PC-9 (cell line): ENCODE results near the gene ZSWIM4. TPM values are rescaled to one million over a fixed set of nuclear protein-coding genes. Genes with fewer than 3 reads are reported as not detected.
A peak's percentile ranks its signal among the peaks of the same experiment; 100 is the strongest.

Experiments used
- BruUV-seq: library from RNA; stranded (reverse); fragments of 400-500 nt; replicated peaks from 2 replicates; lab custom pipeline; 2021; lab: Mats Ljungman, UMichigan
- CTCF ChIA-PET: fragments of 300-600 bp; sonication (Branson Sonifier 250); formaldehyde crosslinking; loops from one replicate; lab custom pipeline; 2022; ENCODE audit warnings: antibody characterized with exemption; lab: Charles Lee
- POLR2A ChIA-PET: fragments of 300-600 bp; sonication (Branson Sonifier 250); formaldehyde crosslinking; loops from one replicate; lab custom pipeline; 2022; ENCODE audit warnings: antibody characterized with exemption; ENCODE audit not compliant: unreplicated experiment; lab: Charles Lee
- DNase-seq, 2 experiments: peaks; one replicate each; pipeline versions ENCODE4 v3.0.0 to v3.0.0-alpha.2; 2015 to 2022; ENCODE audit warnings: mixed read lengths in 1 of 2
- H2AFZ ChIP-seq: fragments of 200-600 bp; sonication (generic); 2 replicates; pipeline ENCODE4 v1.8.1; 2017; ENCODE audit warnings: antibody characterized with exemption
- H3F3A ChIP-seq: fragments of 200-600 bp; sonication (generic); 2 replicates; pipeline ENCODE4 v1.8.1; 2017; ENCODE audit warnings: antibody characterized with exemption, mild to moderate bottlenecking, low read depth; ENCODE audit not compliant: insufficient read depth
- H3K27ac ChIP-seq: fragments of 200-600 bp; sonication (generic); 2 replicates; pipeline ENCODE4 v1.6.1; 2016; ENCODE audit warnings: mixed run types
- H3K27me3 ChIP-seq: fragments of 200-600 bp; sonication (generic); 2 replicates; pipeline ENCODE4 v1.6.1; 2016; ENCODE audit warnings: low read depth, mixed run types; ENCODE audit not compliant: insufficient read depth
- H3K36me3 ChIP-seq: fragments of 200-600 bp; sonication (generic); 2 replicates; pipeline ENCODE4 v1.6.1; 2016; ENCODE audit warnings: low read depth, mixed run types
- H3K4me1 ChIP-seq: fragments of 200-600 bp; sonication (generic); replicated peaks from 2 replicates; pipeline ENCODE4 v1.6.1; 2016; ENCODE audit warnings: mixed run types; ENCODE audit not compliant: insufficient read depth
- H3K4me2 ChIP-seq: fragments of 200-600 bp; sonication (generic); 2 replicates; pipeline ENCODE4 v1.6.1; 2017; ENCODE audit warnings: mixed run types
- H3K4me3 ChIP-seq: fragments of 200-600 bp; sonication (generic); 2 replicates; pipeline ENCODE4 v1.6.1; 2016; ENCODE audit warnings: mixed run types
- H3K79me2 ChIP-seq: fragments of 200-600 bp; sonication (generic); 2 replicates; pipeline ENCODE4 v1.6.1; 2017; ENCODE audit warnings: low read depth, mixed run types
- H3K9me2 ChIP-seq: fragments of 200-600 bp; sonication (generic); 2 replicates; pipeline ENCODE4 v1.8.1; 2017; ENCODE audit warnings: mild to moderate bottlenecking; ENCODE audit not compliant: insufficient read depth
- H3K9me3 ChIP-seq: fragments of 200-600 bp; sonication (generic); 2 replicates; pipeline ENCODE4 v1.8.1; 2016; ENCODE audit warnings: low read depth; ENCODE audit not compliant: insufficient read depth
- H4K20me1 ChIP-seq: fragments of 200-600 bp; sonication (generic); 2 replicates; pipeline ENCODE4 v1.8.1; 2017; ENCODE audit not compliant: insufficient read depth
- EZH2 ChIP-seq: fragments of 200-600 bp; sonication (generic); IDR thresholded peaks from 2 replicates; pipeline ENCODE4 v1.8.0; 2017; ENCODE audit warnings: antibody characterized with exemption, low read depth
- intact Hi-C: fragments of 100-400 bp; cut with micrococcal nuclease; formaldehyde crosslinking; loops from one replicate; pipeline ENCODE4 v1.10.0; 2022; ENCODE audit not compliant: unreplicated experiment
- total RNA-seq: library from RNA; stranded (reverse); gene quantifications from 2 replicates; pipeline ENCODE4 v1.2.3, GENCODE V29; 2021
- TF ChIP-seq, protein P1 (sequence below): fragments of 200-600 bp; sonication (generic); conservative IDR thresholded peaks from 2 replicates; pipeline ENCODE4 v1.6.1; 2017; ENCODE audit warnings: mixed run types, antibody characterized with exemption, mild to moderate bottlenecking, moderate library complexity

ZSWIM4 gene
- total RNA-seq, 1 experiment from 2014 or later = 15.2 TPM

DNA sequence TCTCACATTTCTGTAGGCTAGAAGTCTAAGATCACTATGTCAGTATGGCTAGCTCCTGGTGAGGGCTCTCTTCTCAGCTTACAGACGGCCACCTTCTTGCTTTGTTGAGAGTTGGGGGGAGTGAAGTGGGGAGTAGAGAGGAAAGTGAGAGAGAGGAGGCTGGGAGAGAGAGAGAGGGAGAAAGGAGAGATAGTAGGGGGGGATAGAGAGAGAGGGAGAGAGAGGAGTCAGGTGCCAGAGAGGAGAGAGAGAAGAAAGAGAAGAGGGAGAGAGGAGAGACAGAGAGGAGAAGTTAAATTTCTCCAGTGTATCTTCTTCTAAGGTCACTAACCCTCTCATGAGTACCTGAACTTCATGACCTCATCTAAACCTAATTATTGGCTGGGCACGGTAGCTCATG lies 28.7 kb downstream of the ZSWIM4 start:
- Histone ChIP-seq H4K20me1 (0 out of 2 replicates have a peak, but pooled peaks cover 6% of the 10 kb centered on the region), H3K4me2 (no peak overlapping the region), H3K27ac (no peak overlapping the region), H3K4me3 (no peak overlapping the region), H3K27me3 (no peaks in the 10 kb centered on the region), H3K9me2 (no peaks in the 10 kb centered on the region), H3K4me1 (no peaks in the 10 kb centered on the region), H3K79me2 (no peaks in the 10 kb centered on the region), H3K9me3 (no peaks in the 10 kb centered on the region), H3F3A (peaks cover 58% of the 10 kb centered on the region), H3K36me3 (no peaks in the 10 kb centered on the region; the same call in 1 of the 2 replicates), H2AFZ (no peak overlapping the region)
- intact Hi-C loops = no loop called here
- ChIA-PET POLR2A (interaction anchor here (0.6 kb wide), 1 partner anchor 42 kb away, joined by 4 read pairs; no protein-coding TSS in a partner anchor), CTCF (interaction anchor here (0.6 kb wide), 3 partner anchors 89 to 1067 kb away, joined by 5 to 9 read pairs (median 6); no protein-coding TSS in a partner anchor)
- no peak for DNase-seq
- BruUV-seq = no TSS peak
- TF ChIP-seq, protein P1, sequence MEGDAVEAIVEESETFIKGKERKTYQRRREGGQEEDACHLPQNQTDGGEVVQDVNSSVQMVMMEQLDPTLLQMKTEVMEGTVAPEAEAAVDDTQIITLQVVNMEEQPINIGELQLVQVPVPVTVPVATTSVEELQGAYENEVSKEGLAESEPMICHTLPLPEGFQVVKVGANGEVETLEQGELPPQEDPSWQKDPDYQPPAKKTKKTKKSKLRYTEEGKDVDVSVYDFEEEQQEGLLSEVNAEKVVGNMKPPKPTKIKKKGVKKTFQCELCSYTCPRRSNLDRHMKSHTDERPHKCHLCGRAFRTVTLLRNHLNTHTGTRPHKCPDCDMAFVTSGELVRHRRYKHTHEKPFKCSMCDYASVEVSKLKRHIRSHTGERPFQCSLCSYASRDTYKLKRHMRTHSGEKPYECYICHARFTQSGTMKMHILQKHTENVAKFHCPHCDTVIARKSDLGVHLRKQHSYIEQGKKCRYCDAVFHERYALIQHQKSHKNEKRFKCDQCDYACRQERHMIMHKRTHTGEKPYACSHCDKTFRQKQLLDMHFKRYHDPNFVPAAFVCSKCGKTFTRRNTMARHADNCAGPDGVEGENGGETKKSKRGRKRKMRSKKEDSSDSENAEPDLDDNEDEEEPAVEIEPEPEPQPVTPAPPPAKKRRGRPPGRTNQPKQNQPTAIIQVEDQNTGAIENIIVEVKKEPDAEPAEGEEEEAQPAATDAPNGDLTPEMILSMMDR = no peak
- no peak for TF ChIP-seq EZH2

DNA sequence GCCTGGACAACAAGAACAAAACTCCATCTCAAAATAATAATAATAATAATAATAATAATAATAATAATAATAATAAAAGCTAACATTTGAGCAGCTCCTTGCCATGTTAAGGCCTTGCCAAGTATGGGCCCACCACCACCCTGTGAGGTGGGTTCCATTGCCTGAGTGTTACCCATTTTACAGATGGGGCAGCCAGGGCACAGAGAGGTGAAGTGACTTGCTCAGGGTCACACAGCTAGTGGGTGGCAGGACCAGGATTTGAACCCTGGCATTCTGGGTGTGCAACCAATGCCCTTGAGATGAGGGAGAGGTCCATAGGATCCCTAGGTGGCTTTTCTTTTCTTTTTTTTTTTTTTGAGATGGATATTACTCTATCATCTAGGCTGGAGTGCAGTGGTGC lies 29.5 kb downstream of the ZSWIM4 start:
- H4K20me1 ChIP-seq = 0 out of 2 replicates have a peak, but pooled peaks cover 6% of the 10 kb centered on the region
- CTCF ChIA-PET = interaction anchor here (0.6 to 0.7 kb wide), 2 partner anchors 38 to 90 kb away, joined by 3 to 5 read pairs; no protein-coding TSS in a partner anchor
- H3K9me2 ChIP-seq = no peaks in the 10 kb centered on the region
- no peaks in the 10 kb centered on the region; the same call in 1 of the 2 replicates for H3K36me3 ChIP-seq
- no peak overlapping the region for H2AFZ ChIP-seq
- no peak for DNase-seq
- intact Hi-C loops = no loop called here
- no peak overlapping the region for H3K27ac ChIP-seq
- peaks cover 66% of the 10 kb centered on the region for H3F3A ChIP-seq
- TF ChIP-seq, protein P1 = no peak
- no peak for TF ChIP-seq EZH2
- no peaks in the 10 kb centered on the region for H3K79me2 ChIP-seq
- no peaks in the 10 kb centered on the region for H3K9me3 ChIP-seq
- no peak overlapping the region for H3K4me2 ChIP-seq
- POLR2A ChIA-PET = interaction anchor here (0.6 kb wide), 1 partner anchor 20 kb away, joined by 4 read pairs; no protein-coding TSS in a partner anchor
- no peaks in the 10 kb centered on the region for H3K27me3 ChIP-seq
- H3K4me1 ChIP-seq = no peaks in the 10 kb centered on the region
- H3K4me3 ChIP-seq = no peak overlapping the region
- BruUV-seq = no TSS peak

GRCh38 chr19:13825489-13826441 lies 30.5 kb downstream of the ZSWIM4 start:
- H3K9me2 ChIP-seq = no peaks in the 10 kb centered on the region
- no peaks in the 10 kb centered on the region for H3K4me1 ChIP-seq
- no peaks in the 10 kb centered on the region; the same call in 1 of the 2 replicates for H3K36me3 ChIP-seq
- no peaks in the 10 kb centered on the region for H3K79me2 ChIP-seq
- intact Hi-C loops = no loop called here
- no peaks in the 10 kb centered on the region for H3K9me3 ChIP-seq
- no peak overlapping the region for H3K4me2 ChIP-seq
- no peak overlapping the region for H3K4me3 ChIP-seq
- 0 out of 2 replicates have a peak, but pooled peaks cover 6% of the 10 kb centered on the region for H4K20me1 ChIP-seq
- ChIA-PET CTCF (interaction anchor here (0.7 kb wide), 1 partner anchor 37 kb away, joined by 3 read pairs; no protein-coding TSS in a partner anchor), POLR2A (no interaction called here)
- no peaks in the 10 kb centered on the region for H3K27me3 ChIP-seq
- TF ChIP-seq, protein P1 = peak; percentile 44; the same call in 1 of the 2 replicates
- TF ChIP-seq EZH2 = no peak
- no TSS peak for BruUV-seq
- peaks cover 55% of the 10 kb centered on the region for H3F3A ChIP-seq
- H3K27ac ChIP-seq = no peak overlapping the region
- H2AFZ ChIP-seq = no peak overlapping the region
- DNase-seq = no peak
